H1 (cell line): Measurements from ENCODE around the gene DOHH. TPM values are rescaled to one million over a fixed set of nuclear protein-coding genes. Genes with fewer than 3 reads are reported as not detected.

Source experiments
- CTCF ChIA-PET: fragments of 300-600 bp; sonication (Branson Sonifier 250); formaldehyde crosslinking; loops from one replicate; lab custom pipeline; 2021; ENCODE audit not compliant: partially characterized antibody; lab: Charles Lee
- POLR2A ChIA-PET: fragments of 300-600 bp; sonication (Branson Sonifier 250); formaldehyde crosslinking; loops from one replicate; lab custom pipeline; 2021; ENCODE audit warnings: inconsistent platforms; ENCODE audit not compliant: partially characterized antibody; lab: Charles Lee
- DNase-seq, 2 experiments: peaks; one replicate each; pipeline versions ENCODE4 v3.0.0 to v3.0.0-alpha.2; 2010 to 2022; ENCODE audit warnings: low spot score in 2 of 2, low read depth in 1 of 2, mixed read lengths in 1 of 2
- FAIRE-seq: peaks from 2 replicates; lab custom pipeline; 2011; peaks lifted over from hg19 to GRCh38; lab: Jason Lieb, UNC
- H2AFZ ChIP-seq: 2 replicates; pipeline ENCODE4 v1.8.1; 2012; ENCODE audit warnings: low read length, inconsistent platforms
- H2AK5ac ChIP-seq: 2 replicates; pipeline ENCODE4 v1.6.1; 2013; ENCODE audit warnings: low read depth, low read length
- H2BK120ac ChIP-seq: replicated peaks from 2 replicates; pipeline ENCODE3; 2013; ENCODE audit warnings: low read depth, low read length, inconsistent platforms
- H2BK12ac ChIP-seq: 2 replicates; pipeline ENCODE4 v1.6.1; 2013; ENCODE audit warnings: low read depth, low read length
- H2BK15ac ChIP-seq: 2 replicates; pipeline ENCODE4 v1.6.1; 2013; ENCODE audit warnings: low read length
- H2BK20ac ChIP-seq: 2 replicates; pipeline ENCODE4 v1.6.1; 2013; ENCODE audit warnings: low read length
- H2BK5ac ChIP-seq: 2 replicates; pipeline ENCODE4 v1.6.1; 2013; ENCODE audit warnings: low read depth, low read length
- H3K14ac ChIP-seq: 2 replicates; pipeline ENCODE4 v1.6.1; 2013; ENCODE audit warnings: inconsistent platforms; ENCODE audit not compliant: insufficient read length
- H3K18ac ChIP-seq: 2 replicates; pipeline ENCODE4 v1.6.1; 2013; ENCODE audit warnings: low read length; ENCODE audit errors: extremely low read depth
- H3K23ac ChIP-seq: 2 replicates; pipeline ENCODE4 v1.6.1; 2013; ENCODE audit warnings: inconsistent platforms; ENCODE audit not compliant: insufficient read length
- H3K23me2 ChIP-seq: 2 replicates; pipeline ENCODE4 v1.6.1; 2013; ENCODE audit warnings: low read depth, low read length
- H3K27ac ChIP-seq: 2 replicates; pipeline ENCODE4 v1.6.1; 2011; ENCODE audit warnings: low read depth, low read length, inconsistent platforms
- H3K27me3 ChIP-seq, 4 experiments: replicated peaks in 1 of 4; 1 replicate in 1 of 4; 2 replicates in 3 of 4; pipeline versions ENCODE4 v1.6.1 to v1.8.1; 2011 to 2013; ENCODE audit warnings: low read length in 3 of 4, mild to moderate bottlenecking in 3 of 4, inconsistent platforms in 2 of 4, mixed read lengths in 2 of 4, moderate library complexity in 1 of 4; ENCODE audit not compliant: control insufficient read depth in 3 of 4, insufficient read depth in 3 of 4; ENCODE audit errors: extremely low read depth in 1 of 4
- H3K36me3 ChIP-seq, 4 experiments: 2 replicates each; pipeline versions ENCODE4 v1.6.1 to v1.8.1; 2011 to 2013; ENCODE audit warnings: mild to moderate bottlenecking in 4 of 4, low read length in 3 of 4, moderate library complexity in 2 of 4, control low read depth in 1 of 4, inconsistent platforms in 1 of 4; ENCODE audit not compliant: insufficient read depth in 4 of 4, control insufficient read depth in 2 of 4
- H3K4ac ChIP-seq: replicated peaks from 2 replicates; pipeline ENCODE3; 2013; ENCODE audit warnings: low read length, low read depth, mixed read lengths, inconsistent platforms; ENCODE audit not compliant: insufficient read length
- H3K4me1 ChIP-seq, 4 experiments: replicated peaks in 1 of 4; 1 replicate in 1 of 4; 2 replicates in 3 of 4; pipeline versions ENCODE4 v1.6.1 to v1.8.1; 2011 to 2013; ENCODE audit warnings: low read length in 3 of 4, inconsistent platforms in 2 of 4, mixed read lengths in 1 of 4; ENCODE audit not compliant: insufficient read depth in 4 of 4, control insufficient read depth in 3 of 4
- H3K4me2 ChIP-seq, 2 experiments: 2 replicates each; pipeline versions ENCODE4 v1.6.1 to v1.8.1; 2011 to 2013; ENCODE audit warnings: low read depth in 2 of 2, low read length in 2 of 2, control low read depth in 1 of 2, inconsistent platforms in 1 of 2, mild to moderate bottlenecking in 1 of 2; ENCODE audit not compliant: insufficient read depth in 1 of 2
- H3K4me3 ChIP-seq, 4 experiments: fragments of 200-600, 300-600 bp in 1 of 4; sonication (generic), shearing (Covaris generic), sonication (Bioruptor Twin) in 1 of 4; 2 replicates each; pipeline versions ENCODE4 v1.5.1 to v1.8.1; 2011 to 2016; ENCODE audit warnings: low read length in 4 of 4, low read depth in 3 of 4, control low read depth in 2 of 4, inconsistent platforms in 2 of 4, mild to moderate bottlenecking in 2 of 4, mixed read lengths in 1 of 4, moderate library complexity in 1 of 4; ENCODE audit not compliant: insufficient read depth in 2 of 4; ENCODE audit errors: extremely low read depth in 1 of 4
- H3K56ac ChIP-seq: replicated peaks from 2 replicates; pipeline ENCODE3; 2013; ENCODE audit warnings: low read depth, mild to moderate bottlenecking, mixed read lengths, low read length, inconsistent platforms; ENCODE audit not compliant: insufficient read length
- H3K79me1 ChIP-seq: 2 replicates; pipeline ENCODE4 v1.6.1; 2013; ENCODE audit warnings: low read depth, low read length, control low read depth
- H3K79me2 ChIP-seq, 2 experiments: 2 replicates each; pipeline versions ENCODE4 v1.6.1 to v1.8.1; 2012 to 2013; ENCODE audit warnings: low read length in 2 of 2, mild to moderate bottlenecking in 2 of 2, inconsistent platforms in 1 of 2; ENCODE audit not compliant: insufficient read depth in 2 of 2, control insufficient read depth in 1 of 2
- H3K9ac ChIP-seq, 4 experiments: replicated peaks in 1 of 4; 1 replicate in 1 of 4; 2 replicates in 3 of 4; pipeline versions ENCODE4 v1.6.1 to v1.8.1; 2011 to 2013; ENCODE audit warnings: low read depth in 3 of 4, low read length in 3 of 4, control low read depth in 2 of 4, mild to moderate bottlenecking in 2 of 4, moderate library complexity in 2 of 4, inconsistent platforms in 1 of 4; ENCODE audit errors: extremely low read depth in 1 of 4
- H3K9me3 ChIP-seq, 2 experiments: 2 replicates each; pipeline versions ENCODE4 v1.6.1 to v1.8.1; 2012 to 2013; ENCODE audit warnings: mild to moderate bottlenecking in 2 of 2, moderate library complexity in 2 of 2, control low read depth in 1 of 2, inconsistent platforms in 1 of 2, low read depth in 1 of 2, low read length in 1 of 2, mixed read lengths in 1 of 2; ENCODE audit not compliant: insufficient read depth in 2 of 2
- H4K20me1 ChIP-seq, 2 experiments: replicated peaks in 1 of 2; 2 replicates each; pipeline versions ENCODE3 to v1.8.1; 2011 to 2013; ENCODE audit warnings: inconsistent platforms in 2 of 2, low read length in 2 of 2, mild to moderate bottlenecking in 1 of 2; ENCODE audit not compliant: insufficient read depth in 2 of 2, control insufficient read depth in 1 of 2
- H4K5ac ChIP-seq: 2 replicates; pipeline ENCODE4 v1.6.1; 2013; ENCODE audit warnings: low read length, low read depth, mixed read lengths, inconsistent platforms; ENCODE audit not compliant: insufficient read length
- H4K8ac ChIP-seq: 2 replicates; pipeline ENCODE4 v1.8.0; 2013; ENCODE audit warnings: mild to moderate bottlenecking, moderate library complexity, low read length, inconsistent platforms; ENCODE audit not compliant: insufficient read depth; ENCODE audit errors: extremely low read depth
- H4K91ac ChIP-seq: replicated peaks from 2 replicates; pipeline ENCODE3; 2013; ENCODE audit warnings: low read length, mixed read lengths, inconsistent platforms; ENCODE audit not compliant: insufficient read length
- CBX8 ChIP-seq: fragments of 300-800, 300-1000 bp; sonication (generic); IDR thresholded peaks from 2 replicates; pipeline ENCODE4 v1.7.1; 2016; ENCODE audit warnings: low read depth, low read length, borderline replicate concordance
- JUND ChIP-seq: IDR thresholded peaks from 2 replicates; pipeline ENCODE4 v1.6.1; 2011; ENCODE audit warnings: mild to moderate bottlenecking, improper control_type of control experiment, low read length
- RNF2 ChIP-seq: fragments of 200-900, 300-1000 bp; sonication (generic); IDR thresholded peaks from 2 replicates; pipeline ENCODE4 v1.7.1; 2016; ENCODE audit warnings: borderline replicate concordance, low read depth, mild to moderate bottlenecking, antibody characterized with exemption, low read length; ENCODE audit not compliant: poor library complexity, severe bottlenecking; ENCODE audit errors: missing control alignments
- SP1 ChIP-seq: IDR thresholded peaks from 2 replicates; pipeline ENCODE4 v1.6.1; 2011; ENCODE audit warnings: low read depth, low read length
- SP2 ChIP-seq: IDR thresholded peaks from 2 replicates; pipeline ENCODE4 v1.6.1; 2012; ENCODE audit warnings: mild to moderate bottlenecking, low read length, inconsistent platforms
- SP4 ChIP-seq: IDR thresholded peaks from 2 replicates; pipeline ENCODE4 v1.6.1; 2012; ENCODE audit warnings: low read length, inconsistent platforms
- YY1 ChIP-seq: IDR thresholded peaks from 2 replicates; pipeline ENCODE4 v1.6.1; 2011; ENCODE audit warnings: low read depth, mild to moderate bottlenecking, low read length
- ZNF274 ChIP-seq: IDR thresholded peaks from 2 replicates; pipeline ENCODE4 v1.7.0; 2012; ENCODE audit warnings: low read length, borderline replicate concordance; ENCODE audit errors: extremely low read depth
- WGBS, 2 experiments: shearing (Covaris generic) in 1 of 2; methylation state at CpG; one replicate each; pipeline versions ENCODE4 v1.1.6 to v1.1.7; 2013 to 2015; ENCODE audit warnings: low lambda C conversion rate in 2 of 2, mixed read lengths in 2 of 2, inconsistent platforms in 1 of 2, low coverage in 1 of 2, missing lambda C conversion rate in 1 of 2; ENCODE audit not compliant: insufficient replicate concordance in 2 of 2, insufficient coverage in 1 of 2, insufficient read length in 1 of 2; ENCODE audit errors: extremely low coverage in 1 of 2, missing lambda C conversion rate in 1 of 2; 5-methylcytosine and 5-hydroxymethylcytosine counted together
- polyA plus RNA-seq, 7 experiments: library from polyadenylated mRNA; depleted of rRNA in 3 of 7; stranded (reverse) in 5 of 7; unstranded in 2 of 7; fragments of >200 nt in 5 of 7; fragments of 200-250 nt in 2 of 7; gene quantifications; 1 replicate in 5 of 7; 2 replicates in 1 of 7; 4 replicates in 1 of 7; pipeline versions ENCODE4 v1.2.1 to v1.2.3, GENCODE V29; 2011 to 2013; ENCODE audit warnings: missing spikeins in 2 of 7, mixed read lengths in 2 of 7
- total RNA-seq: library from RNA; stranded (reverse); fragmentation: NEBNext Ultra II Directional; extraction: Animal tissue kit (Norgen Biotek cat#: 25700); gene quantifications from 2 replicates; pipeline ENCODE4 v1.2.1, GENCODE V29; 2021
- TF ChIP-seq, protein P1 (sequence below): IDR thresholded peaks from 2 replicates; pipeline ENCODE4 v1.6.1; 2012; ENCODE audit warnings: low read length, inconsistent platforms

Gene DOHH
- total and polyA plus RNA-seq, 2 of the 8 experiments (the other 6 are each of a cell fraction or from before 2014, with no cell fraction given) = 7.3 to 17.7 TPM

DNA sequence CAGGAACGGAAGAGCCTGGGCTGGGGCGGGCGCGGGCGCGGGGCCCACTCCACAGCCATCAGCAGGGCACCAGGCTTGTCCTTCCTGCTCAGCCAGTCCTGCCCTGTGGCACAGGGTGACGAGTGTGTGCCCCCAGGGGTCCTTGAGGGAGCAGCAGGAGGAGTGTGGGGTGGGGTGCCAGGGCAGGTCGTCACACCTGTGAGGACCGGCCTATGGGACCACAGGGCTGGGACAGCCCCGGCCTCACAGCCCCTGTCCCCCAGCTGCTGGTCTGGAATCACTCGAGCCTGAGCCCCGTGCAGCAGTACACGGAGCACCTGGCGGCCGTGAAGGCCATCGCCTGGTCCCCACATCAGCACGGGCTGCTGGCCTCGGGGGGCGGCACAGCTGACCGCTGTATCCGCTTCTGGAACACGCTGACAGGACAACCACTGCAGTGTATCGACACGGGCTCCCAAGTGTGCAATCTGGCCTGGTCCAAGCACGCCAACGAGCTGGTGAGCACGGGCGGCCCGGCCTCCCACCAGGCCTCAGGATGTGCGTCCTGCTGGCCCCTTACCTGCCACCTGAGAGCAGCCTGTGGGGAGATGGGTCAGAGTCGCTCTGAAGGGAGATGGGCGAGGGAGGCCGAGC lies 31.8 kb upstream of the DOHH start:
- TF ChIP-seq SP4 (no peak), SP1 (no peak), RNF2 (no peak), CBX8 (no peak), SP2 (no peak), YY1 (no peak), JUND (no peak), ZNF274 (no peak)
- TF ChIP-seq, protein P1, sequence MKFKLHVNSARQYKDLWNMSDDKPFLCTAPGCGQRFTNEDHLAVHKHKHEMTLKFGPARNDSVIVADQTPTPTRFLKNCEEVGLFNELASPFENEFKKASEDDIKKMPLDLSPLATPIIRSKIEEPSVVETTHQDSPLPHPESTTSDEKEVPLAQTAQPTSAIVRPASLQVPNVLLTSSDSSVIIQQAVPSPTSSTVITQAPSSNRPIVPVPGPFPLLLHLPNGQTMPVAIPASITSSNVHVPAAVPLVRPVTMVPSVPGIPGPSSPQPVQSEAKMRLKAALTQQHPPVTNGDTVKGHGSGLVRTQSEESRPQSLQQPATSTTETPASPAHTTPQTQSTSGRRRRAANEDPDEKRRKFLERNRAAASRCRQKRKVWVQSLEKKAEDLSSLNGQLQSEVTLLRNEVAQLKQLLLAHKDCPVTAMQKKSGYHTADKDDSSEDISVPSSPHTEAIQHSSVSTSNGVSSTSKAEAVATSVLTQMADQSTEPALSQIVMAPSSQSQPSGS = no peak
- Histone ChIP-seq H2BK12ac (no peak overlapping the region), H2BK20ac (no peak overlapping the region), H3K4me1 (no peaks in the 10 kb centered on the region; a peak in 1 of 7 replicates), H3K18ac (no peak overlapping the region), H3K9ac (no peak overlapping the region), H2BK120ac (no peak overlapping the region), H4K20me1 (peaks cover 1 to 9% of the 10 kb centered on the region in 2 experiments), H3K14ac (no peak overlapping the region), H3K27me3 (no peaks in the 10 kb centered on the region), H3K79me2 (no peaks in the 10 kb centered on the region), H3K9me3 (no peaks in the 10 kb centered on the region), H4K91ac (no peak overlapping the region), H2BK5ac (no peak overlapping the region), H3K79me1 (no peaks in the 10 kb centered on the region), H3K4me3 (no peak overlapping the region), H4K8ac (no peak overlapping the region; the same call in 1 of the 2 replicates), H2AFZ (no peak overlapping the region), H3K4ac (no peak overlapping the region), H3K27ac (no peak overlapping the region), H2BK15ac (no peak overlapping the region), H3K56ac (no peak overlapping the region), H3K36me3 (peaks cover 7 to 40% (median 26%) of the 10 kb centered on the region in 4 experiments; a peak in 7 of 8 replicates), H3K4me2 (no peak overlapping the region), H3K23me2 (peaks cover 9% of the 10 kb centered on the region; the same call in 1 of the 2 replicates), H2AK5ac (no peak overlapping the region), H3K23ac (no peak overlapping the region), H4K5ac (no peak overlapping the region)
- WGBS, 2 experiments = 95% methylated on average over 29 of the region's 33 CpGs; no CpG with 5 or more reads in 1 of the 2 experiments
- no peak for DNase-seq
- no peak for FAIRE-seq
- ChIA-PET POLR2A (interaction anchor here (0.6 to 2.1 kb wide), 11 partner anchors 10 to 45 kb away, joined by 3 to 7 read pairs (median 3); partner anchors contain the start of gene MFSD12), CTCF (interaction anchor here (0.6 to 6.9 kb wide), 5 partner anchors 12 to 45 kb away, joined by 3 to 54 read pairs (median 4); partner anchors contain the start of gene MFSD12)
